Astrocyte (in vitro differentiated cells and primary cell): Measurements from ENCODE around the gene ADAMTS10. TPM values are rescaled to one million over a fixed set of nuclear protein-coding genes. Genes with fewer than 3 reads are reported as not detected.

ENCODE experiments used
- DNase-seq: peaks from one replicate; pipeline ENCODE4 v3.0.0-alpha.2; 2010; ENCODE audit warnings: low read depth
- FAIRE-seq: peaks from 2 replicates; lab custom pipeline; 2011; peaks lifted over from hg19 to GRCh38; lab: Jason Lieb, UNC
- H2AFZ ChIP-seq: 2 replicates; pipeline ENCODE4 v1.6.0; 2012; ENCODE audit warnings: low read depth, low read length, inconsistent platforms
- H3K27ac ChIP-seq: 2 replicates; pipeline ENCODE4 v1.5.1; 2011; ENCODE audit warnings: low read depth, low read length, inconsistent platforms
- H3K27me3 ChIP-seq: 2 replicates; pipeline ENCODE4 v1.6.0; 2011; ENCODE audit warnings: low read length, inconsistent platforms; ENCODE audit not compliant: insufficient read depth
- H3K36me3 ChIP-seq: 2 replicates; pipeline ENCODE4 v1.5.1; 2011; ENCODE audit warnings: low read length, inconsistent platforms; ENCODE audit not compliant: insufficient read depth
- H3K4me1 ChIP-seq: 2 replicates; pipeline ENCODE4 v1.5.1; 2011; ENCODE audit warnings: low read length, inconsistent platforms; ENCODE audit not compliant: insufficient read depth
- H3K4me2 ChIP-seq: 2 replicates; pipeline ENCODE4 v1.6.0; 2012; ENCODE audit warnings: low read length, inconsistent platforms
- H3K4me3 ChIP-seq: 2 replicates; pipeline ENCODE4 v1.5.1; 2011; ENCODE audit warnings: low read depth, mild to moderate bottlenecking, low read length, inconsistent platforms; ENCODE audit not compliant: insufficient read depth
- H3K79me2 ChIP-seq: 2 replicates; pipeline ENCODE4 v1.6.0; 2012; ENCODE audit warnings: mild to moderate bottlenecking, low read length, inconsistent platforms; ENCODE audit not compliant: insufficient read depth
- H3K9ac ChIP-seq: 2 replicates; pipeline ENCODE4 v1.6.0; 2012; ENCODE audit warnings: mild to moderate bottlenecking, low read length, inconsistent platforms
- H3K9me3 ChIP-seq: 2 replicates; pipeline ENCODE4 v1.5.1; 2012; ENCODE audit warnings: low read depth, mild to moderate bottlenecking, low read length, inconsistent platforms; ENCODE audit not compliant: insufficient read depth
- H4K20me1 ChIP-seq: 2 replicates; pipeline ENCODE4 v1.6.0; 2012; ENCODE audit warnings: low read length, inconsistent platforms; ENCODE audit not compliant: insufficient read depth
- H3K27ac Mint-ChIP-seq: one replicate; pipeline ENCODE4 v1.8.0; 2021; ENCODE audit warnings: mild to moderate bottlenecking, mixed read lengths; ENCODE audit not compliant: unreplicated experiment
- H3K27me3 Mint-ChIP-seq: one replicate; pipeline ENCODE4 v1.8.0; 2021; ENCODE audit warnings: low read depth, mixed read lengths; ENCODE audit not compliant: unreplicated experiment
- H3K36me3 Mint-ChIP-seq: one replicate; pipeline ENCODE4 v1.8.0; 2021; ENCODE audit warnings: low read depth, mixed read lengths; ENCODE audit not compliant: unreplicated experiment
- H3K4me1 Mint-ChIP-seq: one replicate; pipeline ENCODE4 v1.8.0; 2021; ENCODE audit warnings: low read depth, mixed read lengths; ENCODE audit not compliant: unreplicated experiment
- H3K4me3 Mint-ChIP-seq: one replicate; pipeline ENCODE4 v1.8.0; 2021; ENCODE audit warnings: mild to moderate bottlenecking, moderate library complexity, mixed read lengths; ENCODE audit not compliant: unreplicated experiment
- H3K9me3 Mint-ChIP-seq: one replicate; pipeline ENCODE4 v1.8.0; 2021; ENCODE audit warnings: mild to moderate bottlenecking, mixed read lengths; ENCODE audit not compliant: unreplicated experiment
- EZH2 ChIP-seq: IDR thresholded peaks from 2 replicates; pipeline ENCODE4 v1.6.1; 2012; ENCODE audit warnings: mild to moderate bottlenecking, low read length, inconsistent platforms; ENCODE audit not compliant: insufficient read depth
- total RNA-seq: library from RNA; stranded (reverse); gene quantifications from 2 replicates; pipeline ENCODE4 v1.2.1, GENCODE V29; 2021
- TF ChIP-seq, protein P1 (sequence below): IDR thresholded peaks from 2 replicates; pipeline ENCODE4 v1.5.1; 2011; ENCODE audit warnings: low read depth, mild to moderate bottlenecking, inconsistent platforms, low read length, moderate library complexity; ENCODE audit not compliant: insufficient read depth

The ADAMTS10 gene
- total RNA-seq, 1 donor from 2014 or later = 34.0 TPM

DNA sequence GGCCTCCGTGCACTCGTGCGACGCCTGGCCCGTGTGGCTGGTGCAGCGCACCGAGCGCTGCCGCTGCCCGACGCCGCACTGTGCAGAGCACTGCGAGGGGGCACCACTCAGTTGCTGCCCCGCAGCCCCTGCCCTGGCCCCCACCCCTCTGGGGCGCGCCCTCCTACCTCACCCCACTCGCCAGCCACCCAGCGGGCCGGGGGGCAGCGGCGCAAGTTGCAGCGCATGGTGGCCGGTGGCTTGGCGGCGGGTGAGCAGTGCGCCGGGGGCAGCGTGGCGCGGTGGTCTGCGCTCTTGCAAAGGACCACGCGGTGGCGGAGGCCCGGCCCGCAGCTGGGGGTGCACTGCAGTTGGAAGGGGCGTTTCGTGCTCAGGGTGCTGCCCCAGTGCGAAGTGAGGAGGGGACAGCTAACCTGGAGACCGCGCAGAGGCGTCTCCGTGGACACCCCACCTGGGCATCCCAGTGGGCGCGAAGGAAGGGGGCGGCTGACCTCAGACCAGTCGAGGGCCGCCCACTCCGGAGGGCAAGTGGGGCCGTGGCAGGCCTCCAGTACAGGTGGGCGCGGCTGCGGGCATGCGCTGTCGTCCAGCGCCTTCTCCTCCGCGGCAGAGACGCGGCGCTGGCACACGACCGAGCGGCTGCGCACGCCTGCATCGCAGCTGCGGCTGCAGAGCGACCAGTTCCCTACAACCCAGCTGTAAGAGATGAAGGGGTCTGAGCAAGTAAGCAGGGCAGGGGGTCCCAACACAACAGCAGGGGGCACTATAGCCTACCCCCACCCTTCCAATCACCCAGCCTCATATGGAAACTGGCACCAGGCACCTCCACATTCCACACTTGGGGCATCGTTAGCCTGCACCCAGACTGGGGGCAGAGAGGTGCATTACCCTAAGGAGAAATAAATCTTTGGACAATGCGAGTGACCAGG is 25.3 kb downstream of the ADAMTS10 start:
- H3K9me3 Mint-ChIP-seq = no peaks in the 10 kb centered on the region
- no peak overlapping the region for H3K27ac ChIP-seq
- peaks cover 2% of the 10 kb centered on the region for H3K27me3 Mint-ChIP-seq

DNA sequence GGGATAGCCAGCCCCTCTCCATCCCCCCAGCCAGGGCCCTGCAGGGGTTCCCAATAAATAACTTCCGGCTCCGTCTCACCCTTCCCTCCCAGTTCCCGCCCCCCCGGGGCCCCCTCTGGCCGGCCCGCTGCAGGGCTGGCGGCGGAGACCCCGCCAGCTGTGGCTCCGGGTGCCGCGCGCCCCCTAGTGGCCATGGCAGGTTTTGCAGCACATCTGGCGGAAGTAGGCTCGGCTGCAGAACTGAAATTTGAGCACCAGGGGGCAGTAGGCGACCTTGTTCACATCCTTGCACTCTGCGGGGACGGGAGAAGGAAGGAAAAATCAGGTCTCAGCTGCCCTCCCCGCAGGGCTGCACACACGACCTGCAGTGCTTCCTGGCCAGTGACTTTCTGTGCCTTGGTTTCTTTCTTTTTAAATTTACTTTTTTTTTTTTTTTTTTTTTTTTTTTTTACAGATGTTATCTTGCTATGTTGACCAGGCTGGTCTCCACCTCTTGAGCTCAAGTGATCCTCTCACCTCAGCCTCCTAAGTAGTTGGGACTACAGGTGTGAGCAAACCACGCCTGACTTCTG is 29.7 kb downstream of the ADAMTS10 start:
- FAIRE-seq (peak; percentile 73), DNase-seq (peak; percentile 32)
- H4K20me1 ChIP-seq = peaks cover 15% of the 10 kb centered on the region
- H3K27ac ChIP-seq = no peak overlapping the region
- Mint-ChIP-seq H3K4me1 (peaks cover under 1% of the 10 kb centered on the region), H3K36me3 (peaks cover 9% of the 10 kb centered on the region), H3K27me3 (peaks cover 14% of the 10 kb centered on the region), H3K4me3 (peak overlapping the region; percentile 27), H3K27ac (no peak overlapping the region), H3K9me3 (peaks cover 2% of the 10 kb centered on the region)
- TF ChIP-seq, protein P1, sequence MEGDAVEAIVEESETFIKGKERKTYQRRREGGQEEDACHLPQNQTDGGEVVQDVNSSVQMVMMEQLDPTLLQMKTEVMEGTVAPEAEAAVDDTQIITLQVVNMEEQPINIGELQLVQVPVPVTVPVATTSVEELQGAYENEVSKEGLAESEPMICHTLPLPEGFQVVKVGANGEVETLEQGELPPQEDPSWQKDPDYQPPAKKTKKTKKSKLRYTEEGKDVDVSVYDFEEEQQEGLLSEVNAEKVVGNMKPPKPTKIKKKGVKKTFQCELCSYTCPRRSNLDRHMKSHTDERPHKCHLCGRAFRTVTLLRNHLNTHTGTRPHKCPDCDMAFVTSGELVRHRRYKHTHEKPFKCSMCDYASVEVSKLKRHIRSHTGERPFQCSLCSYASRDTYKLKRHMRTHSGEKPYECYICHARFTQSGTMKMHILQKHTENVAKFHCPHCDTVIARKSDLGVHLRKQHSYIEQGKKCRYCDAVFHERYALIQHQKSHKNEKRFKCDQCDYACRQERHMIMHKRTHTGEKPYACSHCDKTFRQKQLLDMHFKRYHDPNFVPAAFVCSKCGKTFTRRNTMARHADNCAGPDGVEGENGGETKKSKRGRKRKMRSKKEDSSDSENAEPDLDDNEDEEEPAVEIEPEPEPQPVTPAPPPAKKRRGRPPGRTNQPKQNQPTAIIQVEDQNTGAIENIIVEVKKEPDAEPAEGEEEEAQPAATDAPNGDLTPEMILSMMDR = peak; percentile 94
- no peak for TF ChIP-seq EZH2
- H3K4me3 ChIP-seq = no peak overlapping the region
- H3K79me2 ChIP-seq = no peaks in the 10 kb centered on the region
- no peaks in the 10 kb centered on the region for H3K36me3 ChIP-seq
- no peak overlapping the region for H2AFZ ChIP-seq
- no peak overlapping the region for H3K9ac ChIP-seq
- H3K4me2 ChIP-seq = no peak overlapping the region
- no peaks in the 10 kb centered on the region for H3K27me3 ChIP-seq
- H3K9me3 ChIP-seq = no peaks in the 10 kb centered on the region
- H3K4me1 ChIP-seq = no peaks in the 10 kb centered on the region

More for the DNA sequence above, 25.3 kb downstream of the ADAMTS10 start:
- Histone ChIP-seq H3K36me3 (no peaks in the 10 kb centered on the region), H3K4me2 (no peak overlapping the region), H4K20me1 (peaks cover 17% of the 10 kb centered on the region), H2AFZ (no peak overlapping the region), H3K27me3 (no peaks in the 10 kb centered on the region), H3K4me3 (no peak overlapping the region), H3K4me1 (no peaks in the 10 kb centered on the region), H3K9me3 (no peaks in the 10 kb centered on the region), H3K79me2 (no peaks in the 10 kb centered on the region), H3K9ac (no peak overlapping the region)
- H3K27ac Mint-ChIP-seq = no peak overlapping the region
- peaks cover 15% of the 10 kb centered on the region for H3K36me3 Mint-ChIP-seq
- TF ChIP-seq EZH2 = no peak
- TF ChIP-seq, protein P1 = no peak
- no peak overlapping the region for H3K4me3 Mint-ChIP-seq
- H3K4me1 Mint-ChIP-seq = no peaks in the 10 kb centered on the region
- FAIRE-seq (no peak), DNase-seq (no peak)
